NCI-H69 (cell line): Measurements from ENCODE around the gene EVA1A.

Experiments
- DNase-seq: peaks from one replicate; lab custom pipeline; 2025; lab: John Stamatoyannopoulos, UW

EVA1A gene

GRCh38 chr2:75563591-75563990, 2.9 kb upstream of the EVA1A start:
- no peak for DNase-seq

GRCh38 chr2:75562513-75562864, 1.8 kb upstream of the EVA1A start:
- DNase-seq = peak; percentile 5

DNA sequence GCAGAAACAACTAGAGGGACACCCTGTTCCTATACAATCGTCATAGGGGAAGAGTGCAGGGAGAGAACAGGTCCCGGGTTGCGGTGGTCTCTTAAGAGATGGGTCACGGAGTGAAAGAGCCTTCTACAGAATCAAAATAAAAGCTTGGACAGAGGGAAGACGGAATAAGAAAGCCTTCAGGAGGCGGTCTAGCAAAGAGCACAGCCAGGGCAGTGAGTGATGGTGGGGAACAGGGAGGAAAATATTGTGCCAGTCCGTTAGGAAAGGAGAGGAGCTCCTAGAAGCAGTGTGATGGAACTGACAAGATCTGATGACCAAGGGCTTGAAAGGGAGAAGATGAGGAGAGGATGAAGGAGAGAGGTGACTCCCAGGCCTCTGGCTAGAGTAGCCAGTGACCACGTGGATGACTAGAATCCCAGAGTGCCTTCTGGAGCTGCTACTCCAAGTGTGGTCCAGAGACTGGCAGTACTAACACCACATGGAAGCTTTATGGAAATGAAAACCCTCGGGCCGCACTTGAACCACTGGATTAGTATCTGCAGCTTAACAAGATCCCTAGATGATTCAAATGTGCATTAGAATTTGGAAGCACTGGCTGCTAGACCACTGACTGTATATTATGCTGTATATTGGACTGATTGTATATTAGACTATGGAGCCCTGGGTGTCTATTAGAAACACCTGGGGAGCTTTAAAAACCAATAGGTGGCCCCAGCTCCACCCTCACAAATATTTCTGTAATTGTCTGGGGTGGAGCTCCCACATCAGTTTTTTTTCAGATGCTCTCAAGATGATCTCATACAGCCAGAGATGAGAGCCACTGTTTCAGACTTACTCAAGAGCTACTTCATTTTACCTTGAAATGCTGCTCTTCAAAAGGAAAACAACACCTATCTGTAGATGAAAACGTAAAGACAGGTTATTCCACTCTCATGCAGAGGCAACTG, 1.1 kb upstream of the EVA1A start:
- peak; percentile 38 for DNase-seq

- DNase-seq = peak; percentile 64
Observed at GRCh38 chr2:75560022-75560767, 544 bp downstream of the EVA1A start.

DNA sequence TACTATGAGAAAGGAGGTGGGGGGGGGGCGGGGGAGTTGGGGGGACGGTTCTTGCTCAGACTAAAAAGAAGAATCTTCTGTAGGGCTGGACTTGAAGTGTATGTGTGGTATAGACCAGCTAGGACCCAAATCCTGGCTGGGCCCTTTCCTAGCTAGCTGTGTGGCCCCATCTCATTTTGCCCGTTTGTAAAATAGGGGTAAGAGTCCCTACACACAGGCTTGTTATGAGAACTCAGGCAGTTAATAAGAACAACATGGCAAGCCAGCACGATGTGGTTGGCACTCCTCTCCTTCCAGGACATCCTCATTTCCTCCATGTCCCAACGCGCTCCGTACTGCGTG, 1.1 kb downstream of the EVA1A start:
- peak; percentile 48 for DNase-seq

DNA sequence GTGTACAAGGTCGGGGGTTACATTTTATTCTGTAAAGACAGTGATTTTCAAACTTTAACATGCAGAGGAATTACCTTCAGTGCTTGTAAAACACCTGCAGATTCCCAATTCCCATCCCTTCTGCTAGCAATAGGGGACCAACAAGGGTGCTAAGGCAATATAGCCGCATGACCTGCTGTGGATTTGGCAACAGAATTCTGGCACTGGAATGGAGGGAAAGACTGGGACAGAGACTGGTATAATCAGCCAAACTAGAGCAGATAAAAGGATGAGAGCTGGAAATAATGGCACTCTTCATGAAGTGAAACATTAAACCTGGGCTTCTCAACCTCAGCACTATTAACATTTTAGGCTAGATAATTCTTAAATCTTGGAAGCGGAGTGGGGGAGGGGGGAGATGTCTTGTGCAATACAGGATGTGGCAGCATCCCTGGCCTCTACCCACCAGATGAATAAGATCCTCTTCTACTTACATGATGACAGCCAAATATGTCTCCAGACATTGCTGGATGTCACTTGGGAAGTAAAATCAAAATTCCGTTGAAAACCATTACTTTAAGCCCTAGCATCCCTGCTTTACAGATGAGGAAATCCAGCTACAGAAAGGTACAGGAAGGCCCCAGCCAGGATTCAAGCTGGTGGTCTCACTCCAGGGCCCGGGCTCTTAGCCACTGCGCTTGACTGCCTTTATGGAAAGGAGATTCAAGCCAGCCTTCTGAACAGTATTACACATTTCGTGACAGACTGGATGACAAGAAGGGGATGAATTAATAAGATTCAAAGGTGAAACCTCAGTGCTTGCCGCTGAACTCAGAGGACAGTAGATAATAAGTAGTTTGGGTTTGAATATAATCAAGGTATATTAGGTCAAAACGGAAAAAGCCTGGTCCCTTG, 1.7 kb downstream of the EVA1A start:
- DNase-seq = no peak

- no peak for DNase-seq
Observed at GRCh38 chr2:75558136-75558535, 2.6 kb downstream of the EVA1A start.

- DNase-seq = no peak
Observed at GRCh38 chr2:75557474-75558133, 3.1 kb downstream of the EVA1A start.

DNA sequence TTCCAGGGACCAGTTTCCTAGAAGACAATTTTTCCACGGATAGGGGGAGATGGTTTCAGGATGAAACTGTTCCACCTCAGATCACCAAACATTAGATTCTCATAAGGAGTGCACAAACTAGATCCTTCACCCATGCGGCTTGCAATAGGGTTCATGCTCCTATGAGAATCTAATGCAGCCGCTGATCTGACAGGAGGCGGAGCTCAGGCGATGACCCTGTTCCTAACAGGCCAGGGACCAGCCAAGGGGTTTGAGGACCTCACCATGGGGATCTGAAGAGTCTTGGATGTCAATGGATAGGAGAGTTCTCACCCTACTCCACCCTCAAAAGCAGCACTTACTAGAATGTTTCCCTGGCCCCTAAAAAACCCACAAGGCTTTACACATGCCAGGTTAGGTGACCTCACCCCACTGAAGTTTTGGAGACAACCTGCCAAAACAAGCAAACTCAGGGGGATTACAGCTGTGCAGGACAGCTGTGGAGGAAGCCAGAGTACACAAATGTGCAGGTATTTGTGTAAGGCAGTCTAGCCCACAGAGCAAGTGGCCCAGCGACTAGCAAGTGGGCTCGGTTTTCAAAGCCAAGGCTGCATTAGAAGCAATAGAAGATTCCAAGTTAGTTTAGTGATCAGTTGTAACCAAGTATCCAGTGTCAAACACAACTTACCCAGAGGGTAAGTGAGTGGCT, 3.9 kb downstream of the EVA1A start:
- no peak for DNase-seq

- no peak for DNase-seq
Observed at GRCh38 chr2:75555701-75556100, 5.0 kb downstream of the EVA1A start.

DNA sequence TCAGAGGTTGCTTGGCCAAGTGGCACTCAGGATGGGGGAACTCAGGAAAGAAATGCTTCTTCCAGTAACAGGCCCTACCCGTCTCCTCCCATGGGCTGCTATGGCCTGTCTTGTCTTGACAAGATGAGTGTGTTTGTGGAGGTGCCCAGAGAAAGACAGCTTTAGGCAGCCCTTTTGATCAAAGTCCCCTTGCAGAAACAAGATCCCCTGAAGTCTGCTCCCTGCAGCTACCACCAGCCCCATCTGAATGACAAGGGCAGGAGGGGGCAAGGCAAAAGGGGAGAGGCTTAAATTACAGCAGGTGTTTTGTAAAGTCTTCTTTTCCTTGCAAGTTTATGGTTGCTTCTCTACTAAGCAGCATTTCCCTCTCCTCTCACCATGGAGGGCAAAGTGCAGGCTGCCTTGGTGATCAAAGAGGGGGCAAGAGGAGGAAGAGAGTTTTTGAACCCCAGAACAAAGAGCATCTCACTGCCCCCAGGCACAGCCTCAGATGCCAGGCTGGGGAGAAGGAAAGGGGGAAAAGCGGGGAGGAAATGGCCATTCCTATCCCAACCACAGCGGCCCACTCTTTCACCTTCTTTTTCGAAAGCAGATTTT, 6.7 kb downstream of the EVA1A start:
- no peak for DNase-seq

DNA sequence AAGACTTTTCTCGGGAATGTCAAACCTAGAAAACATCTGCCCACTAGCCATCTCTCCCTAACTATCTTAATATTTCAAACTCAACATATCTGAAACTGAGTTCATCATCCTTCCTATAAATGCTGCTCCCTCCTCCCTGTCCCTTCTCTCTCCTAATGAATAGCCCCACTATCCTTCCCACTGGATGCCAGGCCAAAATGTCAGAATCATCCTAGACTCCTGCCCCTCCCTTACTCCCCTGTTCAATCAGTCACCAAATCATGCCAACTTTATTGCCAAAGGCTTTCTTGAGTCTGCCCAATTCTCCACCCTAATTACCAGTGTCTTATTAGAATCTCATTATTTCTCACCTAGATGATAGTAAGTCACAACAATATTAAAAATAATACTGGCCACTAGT, 8.5 kb downstream of the EVA1A start:
- DNase-seq = no peak

DNA sequence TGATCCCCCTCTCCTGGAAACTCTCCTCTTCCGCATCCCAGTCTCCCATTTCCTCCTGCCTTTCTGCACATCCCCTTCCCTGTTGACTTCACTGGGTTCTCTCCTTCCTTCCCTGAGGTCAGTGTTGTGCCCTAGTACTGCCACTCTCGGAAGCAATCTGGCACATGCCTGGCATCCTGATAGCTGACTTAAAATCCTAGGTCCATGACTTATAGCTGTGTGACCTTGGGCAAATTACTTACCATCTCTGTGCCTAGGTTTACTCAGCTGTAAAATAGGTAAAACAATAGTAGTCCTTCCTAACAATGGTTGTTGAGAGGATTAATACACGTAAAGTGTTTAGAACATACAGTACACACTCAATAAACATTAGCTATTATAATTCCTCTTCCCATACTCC, 9.3 kb downstream of the EVA1A start:
- no peak for DNase-seq

DNA sequence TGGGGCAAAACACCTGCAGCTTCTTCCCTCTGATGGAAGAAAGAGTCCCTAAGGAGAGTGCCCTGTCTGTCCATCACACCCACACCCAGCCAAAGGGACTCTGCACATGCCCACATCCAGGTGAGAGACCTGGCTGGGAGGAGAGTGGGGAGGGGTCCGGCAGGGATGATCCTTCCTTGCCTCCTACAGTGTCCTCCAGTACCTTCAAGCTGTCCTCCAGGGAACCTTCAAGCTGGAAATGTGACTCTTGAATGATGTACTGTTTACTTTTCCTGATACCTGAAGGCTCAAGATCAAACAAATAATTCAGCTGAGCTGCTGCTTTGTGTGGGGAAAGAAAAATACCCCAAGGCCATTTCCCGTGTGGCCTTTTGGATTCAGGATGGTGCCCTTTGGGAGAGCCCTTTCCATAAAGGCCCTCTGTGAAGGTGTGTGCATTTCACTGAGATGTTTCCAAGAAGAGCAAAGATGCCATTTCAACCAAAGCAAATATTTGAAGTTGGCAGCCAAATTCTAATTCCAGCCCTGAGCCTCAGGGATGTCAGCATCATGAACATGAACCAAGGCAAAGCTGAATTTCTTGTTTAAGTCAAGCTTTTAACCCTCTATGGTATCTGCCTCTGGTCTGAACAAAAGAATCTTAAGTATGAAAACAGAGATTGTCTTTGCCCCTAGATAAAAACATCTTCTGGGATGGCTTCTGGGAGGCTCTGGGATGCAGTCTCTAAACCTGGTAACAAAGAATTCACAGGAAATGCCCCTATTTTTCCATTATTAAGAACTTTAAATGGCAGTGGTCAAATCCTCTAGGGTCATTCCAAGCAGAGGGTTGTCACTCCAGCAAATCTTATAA, 11.1 kb downstream of the EVA1A start:
- DNase-seq = peak; percentile 61

DNA sequence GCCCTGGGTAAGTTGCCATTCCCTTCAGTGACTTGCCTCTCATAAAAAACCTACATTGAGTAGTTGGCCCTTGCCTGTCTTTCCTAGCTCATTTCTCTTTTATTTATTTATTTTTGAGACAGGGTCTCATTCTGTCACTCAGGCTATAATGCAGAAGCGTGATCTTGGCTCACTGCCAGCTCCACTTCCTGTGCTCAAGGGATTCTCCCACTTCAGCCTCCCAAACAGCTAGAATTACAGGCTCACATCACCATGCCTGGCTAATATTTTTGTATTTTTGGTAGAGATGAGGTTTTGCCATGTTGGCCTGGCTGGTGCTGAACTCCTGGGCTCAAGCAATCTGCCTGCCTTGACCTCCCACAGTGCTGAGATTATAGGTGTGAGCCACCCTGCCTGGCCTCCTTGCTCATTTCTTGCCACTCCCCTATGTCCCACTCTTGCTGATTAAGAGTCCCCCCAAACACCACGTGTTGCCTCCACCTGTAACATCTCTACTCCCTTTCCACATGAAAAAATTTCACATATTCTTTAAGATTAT, 12.6 kb downstream of the EVA1A start:
- DNase-seq = peak; percentile 69

GRCh38 chr2:75547345-75548035, 13.2 kb downstream of the EVA1A start:
- DNase-seq = no peak

DNA sequence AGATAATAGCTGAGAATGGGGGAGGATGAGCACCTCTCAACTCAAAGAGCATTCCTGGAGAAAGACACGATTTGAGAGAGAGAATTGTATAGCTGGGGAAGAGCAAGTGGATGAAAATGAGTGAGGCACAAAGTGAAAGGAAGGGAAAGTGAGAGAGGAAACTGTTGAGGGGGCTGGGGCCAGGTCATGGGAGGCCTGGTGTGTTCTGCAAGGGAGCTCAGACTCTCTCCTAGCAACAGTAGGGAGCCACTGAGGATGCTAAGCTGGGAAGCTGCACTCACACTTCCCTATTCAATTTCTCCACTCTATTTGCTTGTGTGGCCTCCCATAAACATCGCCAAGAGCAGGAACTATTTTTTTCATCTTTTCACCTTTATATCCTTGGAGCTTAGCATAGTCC, 14.8 kb downstream of the EVA1A start:
- no peak for DNase-seq

DNA sequence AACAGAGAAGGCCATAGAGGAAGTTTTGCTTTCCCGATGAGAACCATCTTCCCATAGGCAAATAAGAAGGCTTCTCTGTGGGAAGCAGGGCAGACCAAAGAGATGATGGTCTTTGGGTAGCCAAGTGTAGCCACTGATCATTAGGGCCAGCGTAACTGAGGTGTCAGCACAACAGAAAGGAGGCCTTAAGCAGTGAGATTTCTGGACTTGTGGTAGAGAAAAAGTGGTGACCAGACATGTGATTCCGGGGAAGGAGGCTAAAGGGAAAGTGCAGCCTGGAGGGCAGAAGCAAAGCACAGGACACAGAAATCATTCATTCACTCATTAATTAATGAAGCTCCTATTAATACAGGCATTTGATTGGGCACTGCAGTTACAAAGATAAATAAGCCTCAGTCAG, 15.4 kb downstream of the EVA1A start:
- no peak for DNase-seq

DNA sequence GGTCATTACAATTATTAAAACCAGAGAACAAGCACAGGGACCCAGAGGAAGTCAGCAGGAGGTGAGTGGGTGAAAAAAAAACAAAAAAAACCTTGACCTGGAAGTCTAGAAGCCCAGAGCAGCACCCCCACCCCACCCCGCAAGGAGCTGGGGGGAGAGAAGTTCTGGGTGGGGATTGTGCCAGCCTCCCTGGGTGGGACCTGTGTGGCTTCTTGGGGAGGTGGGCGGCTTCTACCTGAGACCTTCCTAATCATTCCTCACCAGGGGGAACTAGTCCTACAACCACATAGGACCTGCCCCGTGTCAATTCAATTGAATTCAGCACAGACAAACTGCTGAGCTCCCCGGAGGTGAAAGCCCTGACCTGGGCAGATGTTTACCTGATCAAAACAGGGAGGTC, 17.3 kb downstream of the EVA1A start:
- DNase-seq = no peak
